Glutamatergic neuron (in vitro differentiated cells): ENCODE data around the gene KDM3B. TPM values are rescaled to one million over a fixed set of nuclear protein-coding genes. Genes with fewer than 3 reads are reported as not detected.

ENCODE experiments used
- DNase-seq: peaks from one replicate; pipeline ENCODE4 v3.0.0; 2022
- H3K27ac Mint-ChIP-seq: one replicate; pipeline ENCODE4 v1.8.0; 2020; ENCODE audit warnings: mild to moderate bottlenecking, mixed read lengths, inconsistent platforms; ENCODE audit not compliant: unreplicated experiment
- H3K27me3 Mint-ChIP-seq: one replicate; pipeline ENCODE4 v1.8.0; 2020; ENCODE audit warnings: mild to moderate bottlenecking, moderate library complexity, mixed read lengths, inconsistent platforms; ENCODE audit not compliant: unreplicated experiment
- H3K36me3 Mint-ChIP-seq: one replicate; pipeline ENCODE4 v1.8.0; 2020; ENCODE audit warnings: mild to moderate bottlenecking, mixed read lengths, inconsistent platforms; ENCODE audit not compliant: unreplicated experiment
- H3K4me1 Mint-ChIP-seq: one replicate; pipeline ENCODE4 v1.8.0; 2020; ENCODE audit warnings: mild to moderate bottlenecking, low read depth, mixed read lengths, inconsistent platforms; ENCODE audit not compliant: unreplicated experiment
- H3K4me3 Mint-ChIP-seq: one replicate; pipeline ENCODE4 v1.8.0; 2020; ENCODE audit warnings: mild to moderate bottlenecking, mixed read lengths, inconsistent platforms; ENCODE audit not compliant: unreplicated experiment
- H3K9me3 Mint-ChIP-seq: one replicate; pipeline ENCODE4 v1.8.0; 2020; ENCODE audit warnings: mild to moderate bottlenecking, moderate library complexity, mixed read lengths, inconsistent platforms; ENCODE audit not compliant: unreplicated experiment
- CTCF ChIP-seq: fragments of 200-600 bp; sonication (generic); IDR thresholded peaks from one replicate; pipeline ENCODE4 v1.5.0; 2021; ENCODE audit not compliant: partially characterized antibody, unreplicated experiment
- total RNA-seq: library from RNA; stranded (reverse); fragmentation: NEBNext Ultra II Directional; extraction: Animal tissue kit (Norgen Biotek cat#: 25700); gene quantifications from one replicate; pipeline ENCODE4 v1.2.1, GENCODE V29; 2021; ENCODE audit not compliant: unreplicated experiment

Gene KDM3B
- total RNA-seq, 1 donor from 2014 or later: 98.5 TPM

- no peaks in the 10 kb centered on the region for H3K36me3 Mint-ChIP-seq
- no peaks in the 10 kb centered on the region for H3K9me3 Mint-ChIP-seq
- peaks cover 7% of the 10 kb centered on the region for H3K4me1 Mint-ChIP-seq
- no peak overlapping the region for H3K27ac Mint-ChIP-seq
- peak overlapping the region; percentile 98 for H3K4me3 Mint-ChIP-seq
- DNase-seq: no peak
- no peak for TF ChIP-seq CTCF
- H3K27me3 Mint-ChIP-seq: peaks cover 8% of the 10 kb centered on the region
Measured at GRCh38 chr5:138330813-138331448, 21.6 kb upstream of the KDM3B start.

- Mint-ChIP-seq H3K27me3 (peaks cover 8% of the 10 kb centered on the region), H3K9me3 (no peaks in the 10 kb centered on the region), H3K4me1 (peaks cover 8% of the 10 kb centered on the region), H3K4me3 (peak within 1 kb of the TSS; percentile 98), H3K36me3 (no peaks in the 10 kb centered on the region), H3K27ac (peak within 1 kb of the TSS; percentile 31)
- peak; percentile 97 for DNase-seq
- TF ChIP-seq CTCF: no peak
Measured at GRCh38 chr5:138331449-138332368, 20.8 kb upstream of the KDM3B start, which contains the start of gene CDC25C. TSS of gene CDC25C (minus strand) at chr5:138331804. CDS start at chr5:138331180, 624 bp downstream.

GRCh38 chr5:138334867-138335447 is 17.5 kb upstream of the KDM3B start:
- Mint-ChIP-seq H3K4me3 (no peak overlapping the region), H3K9me3 (peaks cover 15% of the 10 kb centered on the region), H3K4me1 (peaks cover 16% of the 10 kb centered on the region), H3K36me3 (no peaks in the 10 kb centered on the region), H3K27me3 (peaks cover 16% of the 10 kb centered on the region), H3K27ac (peak overlapping the region; percentile 14)
- no peak for DNase-seq
- TF ChIP-seq CTCF: no peak

GRCh38 chr5:138336952-138337684 is 15.4 kb upstream of the KDM3B start:
- peak; percentile 85 for DNase-seq
- H3K9me3 Mint-ChIP-seq: peaks cover 15% of the 10 kb centered on the region
- H3K27ac Mint-ChIP-seq: peak overlapping the region; percentile 100
- H3K27me3 Mint-ChIP-seq: peaks cover 14% of the 10 kb centered on the region
- peak overlapping the region; percentile 91 for H3K4me3 Mint-ChIP-seq
- no peaks in the 10 kb centered on the region for H3K36me3 Mint-ChIP-seq
- no peak for TF ChIP-seq CTCF
- peaks cover 24% of the 10 kb centered on the region for H3K4me1 Mint-ChIP-seq
